ENCODE measurements around the gene UNKL. TPM values are rescaled to one million over a fixed set of nuclear protein-coding genes. Genes with fewer than 3 reads are reported as not detected.

Gene UNKL
- total and polyA plus RNA-seq, 4 donors = 7.9 to 31.2 (median 16.9) TPM

DNA sequence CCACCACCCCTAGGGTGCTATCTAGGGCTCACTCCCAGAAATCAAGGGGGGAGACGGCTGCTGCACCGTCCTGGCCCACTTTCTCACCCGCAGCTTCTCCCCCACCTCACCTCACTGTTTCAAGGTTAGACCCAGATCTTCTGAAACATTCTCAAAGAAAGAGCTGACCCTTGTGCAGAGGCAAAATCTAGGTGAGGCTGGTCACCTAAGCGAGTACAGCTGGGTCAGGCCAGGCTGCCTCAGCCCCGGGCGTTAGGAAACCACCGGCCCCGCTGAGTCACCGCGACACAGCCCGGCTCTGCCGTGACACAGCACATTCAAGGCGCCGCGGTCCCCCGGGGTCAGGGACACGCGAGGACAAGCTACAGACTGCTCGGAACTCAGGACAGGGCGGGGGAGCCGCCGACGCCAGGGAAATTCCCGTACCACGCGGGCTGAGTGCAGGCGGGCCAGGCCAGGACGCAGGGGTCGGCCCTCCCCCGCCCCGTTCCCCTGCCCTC, 35.6 kb downstream of the UNKL start:
- H3K9ac ChIP-seq (ENCODE audit: insufficient read depth in 1 of 2, low read length in 2 of 2) = no peak overlapping the region
- peak overlapping the region; percentile 57 for H3K4me3 ChIP-seq
- H3K27me3 ChIP-seq (ENCODE audit: control insufficient read depth in 3 of 3, insufficient read depth in 3 of 3, low read length in 2 of 3) = peaks cover 0 to 4% (median 0%) of the 10 kb centered on the region in 3 donors
- peak overlapping the region; percentile 78 to 97 for H3K27ac ChIP-seq (ENCODE audit: low read depth in 1 of 2, low read length in 1 of 2)
- ATAC-seq (ENCODE audit: insufficient read depth, low FRiP score) (peak; percentile 85), DNase-seq (peak; percentile 12 to 42 (median 16))
- peaks cover 0 to 6% (median 0%) of the 10 kb centered on the region in 5 donors for H3K4me1 ChIP-seq (ENCODE audit: control insufficient read depth in 5 of 5, insufficient read depth in 5 of 5, low read length in 5 of 5)
- TF ChIP-seq, protein P1, sequence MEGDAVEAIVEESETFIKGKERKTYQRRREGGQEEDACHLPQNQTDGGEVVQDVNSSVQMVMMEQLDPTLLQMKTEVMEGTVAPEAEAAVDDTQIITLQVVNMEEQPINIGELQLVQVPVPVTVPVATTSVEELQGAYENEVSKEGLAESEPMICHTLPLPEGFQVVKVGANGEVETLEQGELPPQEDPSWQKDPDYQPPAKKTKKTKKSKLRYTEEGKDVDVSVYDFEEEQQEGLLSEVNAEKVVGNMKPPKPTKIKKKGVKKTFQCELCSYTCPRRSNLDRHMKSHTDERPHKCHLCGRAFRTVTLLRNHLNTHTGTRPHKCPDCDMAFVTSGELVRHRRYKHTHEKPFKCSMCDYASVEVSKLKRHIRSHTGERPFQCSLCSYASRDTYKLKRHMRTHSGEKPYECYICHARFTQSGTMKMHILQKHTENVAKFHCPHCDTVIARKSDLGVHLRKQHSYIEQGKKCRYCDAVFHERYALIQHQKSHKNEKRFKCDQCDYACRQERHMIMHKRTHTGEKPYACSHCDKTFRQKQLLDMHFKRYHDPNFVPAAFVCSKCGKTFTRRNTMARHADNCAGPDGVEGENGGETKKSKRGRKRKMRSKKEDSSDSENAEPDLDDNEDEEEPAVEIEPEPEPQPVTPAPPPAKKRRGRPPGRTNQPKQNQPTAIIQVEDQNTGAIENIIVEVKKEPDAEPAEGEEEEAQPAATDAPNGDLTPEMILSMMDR (IDR thresholded peaks at IDR 0.05; ENCODE audit: control extremely low read depth, extremely low read depth) = no peak
- WGBS, 2 donors = 9 to 12% methylated on average over 28 to 31 of the region's 31 CpGs
- H3K36me3 ChIP-seq (ENCODE audit: control insufficient read depth in 4 of 4, insufficient read depth in 4 of 4, low read length in 4 of 4) = peaks cover 4 to 32% (median 9%) of the 10 kb centered on the region in 4 donors
- no peaks in the 10 kb centered on the region for H3K9me3 ChIP-seq (ENCODE audit: control insufficient read depth in 4 of 4, insufficient read depth in 3 of 4, low read length in 3 of 4)

DNA sequence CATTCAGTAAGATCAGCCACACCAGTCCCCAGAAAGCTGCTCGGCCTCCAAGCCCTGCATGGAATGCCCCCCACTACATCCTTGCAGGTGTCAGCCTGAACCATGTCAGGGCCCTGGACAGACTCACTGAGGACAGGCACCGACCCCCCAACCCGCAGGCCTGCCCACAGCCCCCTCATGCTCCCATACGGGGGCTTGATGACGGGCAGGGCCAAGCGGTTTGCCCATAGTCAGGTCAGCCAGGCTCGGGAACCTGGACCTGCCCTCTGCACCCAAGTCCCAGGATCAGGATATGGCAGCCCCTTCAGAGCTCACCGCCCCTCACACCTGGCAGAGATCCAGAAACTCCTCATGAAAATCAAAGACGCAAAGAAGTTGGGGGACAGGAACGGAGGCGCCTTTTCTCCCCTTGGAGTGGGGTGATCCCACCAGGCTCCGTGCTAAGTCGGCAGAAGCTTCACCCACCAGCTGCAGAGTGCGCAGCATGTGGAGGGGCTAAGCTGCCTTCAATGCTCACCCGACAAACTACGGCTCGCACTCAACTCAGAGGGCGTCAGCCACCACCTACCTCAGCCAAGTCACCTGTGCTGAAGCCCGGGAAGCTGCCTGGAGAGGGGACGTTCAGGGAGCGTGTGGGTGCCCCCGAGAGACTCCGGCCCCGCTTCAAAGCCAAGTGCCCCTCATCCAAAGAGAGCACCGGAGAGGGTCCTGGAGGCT, 36.3 kb downstream of the UNKL start:
- peaks cover 0 to 6% (median 0%) of the 10 kb centered on the region in 5 donors for H3K4me1 ChIP-seq (ENCODE audit: control insufficient read depth in 5 of 5, insufficient read depth in 5 of 5, low read length in 5 of 5)
- H3K9me3 ChIP-seq (ENCODE audit: control insufficient read depth in 4 of 4, insufficient read depth in 3 of 4, low read length in 3 of 4) = no peaks in the 10 kb centered on the region
- no peak for DNase-seq
- TF ChIP-seq, protein P1 (IDR thresholded peaks at IDR 0.05; ENCODE audit: control extremely low read depth, extremely low read depth) = no peak
- peaks cover 4 to 26% (median 9%) of the 10 kb centered on the region in 4 donors for H3K36me3 ChIP-seq (ENCODE audit: control insufficient read depth in 4 of 4, insufficient read depth in 4 of 4, low read length in 4 of 4)
- no peak for ATAC-seq (ENCODE audit: insufficient read depth, low FRiP score)
- H3K9ac ChIP-seq (ENCODE audit: insufficient read depth in 1 of 2, low read length in 2 of 2) = no peak overlapping the region
- H3K27me3 ChIP-seq (ENCODE audit: control insufficient read depth in 3 of 3, insufficient read depth in 3 of 3, low read length in 2 of 3) = peaks cover 0 to 4% (median 0%) of the 10 kb centered on the region in 3 donors
- WGBS, 2 donors = 96 to 97% methylated on average over 25 of the region's 25 CpGs
- H3K27ac ChIP-seq (ENCODE audit: low read depth in 1 of 2, low read length in 1 of 2) = peak overlapping the region in 1 of 2 donors; percentile 97
- no peak overlapping the region for H3K4me3 ChIP-seq

DNA sequence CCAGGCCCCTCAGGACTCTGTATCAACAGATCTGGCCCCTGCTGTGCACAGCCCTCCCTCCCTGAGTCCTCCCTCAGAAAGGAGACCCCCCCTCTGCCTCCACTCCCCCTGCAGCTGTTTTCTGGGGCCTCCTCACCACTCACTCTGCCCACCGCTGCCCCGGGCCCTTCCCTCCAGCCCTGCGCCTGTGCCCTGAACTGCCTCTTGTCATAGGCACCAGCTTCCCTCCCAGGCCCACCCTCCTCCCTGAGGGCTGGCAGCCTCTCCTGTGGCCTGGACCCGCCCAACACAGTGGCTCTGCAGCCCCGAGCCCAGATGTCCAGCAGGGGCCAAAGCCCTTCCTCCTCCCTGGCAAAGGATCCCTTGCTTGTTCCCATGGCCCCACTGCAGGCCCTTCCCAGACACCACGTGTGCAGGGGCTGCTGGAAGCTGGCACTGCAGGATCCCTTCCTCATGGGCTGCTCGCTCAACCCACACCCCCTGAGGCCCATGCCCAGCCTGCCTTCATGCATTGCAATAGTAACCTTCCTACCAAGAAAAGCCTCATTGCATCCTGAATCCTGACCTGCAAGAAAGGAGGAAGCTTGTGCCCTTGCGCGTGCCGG, 37.0 kb downstream of the UNKL start:
- peaks cover 0 to 6% (median 0%) of the 10 kb centered on the region in 5 donors for H3K4me1 ChIP-seq (ENCODE audit: control insufficient read depth in 5 of 5, insufficient read depth in 5 of 5, low read length in 5 of 5)
- DNase-seq = no peak
- H3K9me3 ChIP-seq (ENCODE audit: control insufficient read depth in 4 of 4, insufficient read depth in 3 of 4, low read length in 3 of 4) = no peaks in the 10 kb centered on the region
- H3K36me3 ChIP-seq (ENCODE audit: control insufficient read depth in 4 of 4, insufficient read depth in 4 of 4, low read length in 4 of 4) = peaks cover 4 to 25% (median 9%) of the 10 kb centered on the region in 4 donors
- H3K27me3 ChIP-seq (ENCODE audit: control insufficient read depth in 3 of 3, insufficient read depth in 3 of 3, low read length in 2 of 3) = peaks cover 0 to 4% (median 0%) of the 10 kb centered on the region in 3 donors
- H3K4me3 ChIP-seq = no peak overlapping the region
- no peak overlapping the region for H3K9ac ChIP-seq (ENCODE audit: insufficient read depth in 1 of 2, low read length in 2 of 2)
- no peak overlapping the region for H3K27ac ChIP-seq (ENCODE audit: low read depth in 1 of 2, low read length in 1 of 2)
- WGBS, 2 donors = 90 to 93% methylated on average over 10 of the region's 10 CpGs
- TF ChIP-seq, protein P1 (IDR thresholded peaks at IDR 0.05; ENCODE audit: control extremely low read depth, extremely low read depth) = no peak
- ATAC-seq (ENCODE audit: insufficient read depth, low FRiP score) = no peak
